Breast epithelium (tissue), 4 donors: Measurements from ENCODE around the gene IL1RL1. TPM values are rescaled to one million over a fixed set of nuclear protein-coding genes. Genes with fewer than 3 reads are reported as not detected.
A peak's percentile ranks its signal among the peaks of the same experiment; 100 is the strongest.

ENCODE experiments used
- DNase-seq, 2 donors: peaks; one replicate each; pipeline ENCODE4 v3.0.0-alpha.2; 2019; ENCODE audit warnings: low spot score in 2 of 2
- H3K27ac ChIP-seq, 2 donors: fragments of 200-600 bp; sonication (generic) in 1 of 2; one replicate each; pipeline ENCODE4 v1.5.1; 2016 to 2019; ENCODE audit warnings: mild to moderate bottlenecking in 1 of 2
- H3K27me3 ChIP-seq, 2 donors: fragments of 200-600 bp; sonication (generic) in 1 of 2; one replicate each; pipeline versions ENCODE4 v1.5.1 to v1.6.0; 2017 to 2019; ENCODE audit warnings: control low read depth in 1 of 2, mild to moderate bottlenecking in 1 of 2
- H3K36me3 ChIP-seq: fragments of 200-600 bp; one replicate; pipeline ENCODE4 v1.5.1; 2019
- H3K4me1 ChIP-seq, 2 donors: fragments of 200-600 bp; sonication (generic); one replicate each; pipeline ENCODE4 v1.5.1; 2016 to 2019; ENCODE audit warnings: control low read depth in 1 of 2
- H3K4me3 ChIP-seq, 3 donors: fragments of 200-600 bp; sonication (generic); 1 replicate in 2 of 3; 2 replicates in 1 of 3; pipeline ENCODE4 v1.5.1; 2016 to 2019; ENCODE audit warnings: mild to moderate bottlenecking in 3 of 3, moderate library complexity in 2 of 3
- H3K9me3 ChIP-seq, 2 donors: fragments of 200-600 bp; sonication (generic) in 1 of 2; one replicate each; pipeline ENCODE4 v1.5.1; 2016 to 2019; ENCODE audit warnings: control low read depth in 1 of 2
- POLR2A ChIP-seq: fragments of 450-650 bp; IDR thresholded peaks from one replicate; pipeline ENCODE4 v1.6.1; 2016; ENCODE audit warnings: antibody characterized with exemption, mild to moderate bottlenecking, moderate library complexity
- POLR2AphosphoS5 ChIP-seq, 3 donors: sonication (generic); formaldehyde crosslinking; IDR thresholded peaks; one replicate each; pipeline ENCODE4 v1.6.1; 2017; ENCODE audit warnings: antibody characterized with exemption in 3 of 3
- intact Hi-C: fragments of 100-400 bp; cut with DNase I; formaldehyde crosslinking; loops from one replicate; pipeline ENCODE4 v1.15.1; 2023; ENCODE audit warnings: low total_unique reads
- total RNA-seq, 3 donors: library from RNA; depleted of rRNA; stranded (reverse); fragments of >200 nt; gene quantifications; one replicate each; pipeline ENCODE4 v1.1.0, GENCODE V29; 2016
- TF ChIP-seq, protein P1 (sequence below), 3 donors: fragments of 450-650 bp; IDR thresholded peaks; one replicate each; pipeline ENCODE4 v1.5.1; 2016 to 2017; ENCODE audit warnings: antibody characterized with exemption in 3 of 3, mild to moderate bottlenecking in 3 of 3, moderate library complexity in 3 of 3

Gene IL1RL1
- total RNA-seq, 3 donors from 2014 or later, result 6.3 to 27.8 (median 12.1) TPM

DNA sequence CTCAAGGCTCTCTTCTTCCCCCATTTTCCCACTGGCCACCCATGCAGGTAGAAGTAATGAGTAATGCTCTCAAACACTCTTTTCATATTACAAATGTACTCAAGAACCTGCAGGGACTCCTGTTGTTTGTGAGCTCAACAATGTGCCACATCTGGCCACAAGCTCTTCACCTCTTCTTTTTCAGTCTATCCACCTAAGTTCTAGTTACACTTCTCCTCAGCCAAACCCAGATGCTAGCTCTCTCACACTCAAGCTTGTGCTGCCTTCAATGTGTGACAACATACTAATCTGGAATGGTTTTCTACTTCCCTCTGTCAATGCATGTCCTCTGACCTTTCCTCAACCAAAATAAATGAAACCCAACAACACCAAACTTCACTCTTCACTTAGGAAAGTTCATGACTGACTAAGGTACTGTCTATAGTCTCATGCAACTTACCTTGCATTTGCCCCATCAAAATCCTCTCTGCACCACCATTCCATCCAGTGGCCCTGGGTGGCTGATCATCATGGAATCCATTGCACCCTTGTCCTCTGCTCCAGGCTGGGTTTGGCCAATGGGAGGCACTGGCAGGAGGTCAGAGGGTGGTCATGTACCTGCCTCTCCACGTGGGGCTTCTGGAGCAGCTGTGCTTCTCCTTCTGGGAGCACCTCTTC, 38.9 kb downstream of the IL1RL1 start:
- intact Hi-C loops, result no loop called here
- no peak for DNase-seq
- TF ChIP-seq POLR2AphosphoS5 (IDR thresholded peaks at IDR 0.05), result no peak
- TF ChIP-seq POLR2A, result no peak
- TF ChIP-seq, protein P1, sequence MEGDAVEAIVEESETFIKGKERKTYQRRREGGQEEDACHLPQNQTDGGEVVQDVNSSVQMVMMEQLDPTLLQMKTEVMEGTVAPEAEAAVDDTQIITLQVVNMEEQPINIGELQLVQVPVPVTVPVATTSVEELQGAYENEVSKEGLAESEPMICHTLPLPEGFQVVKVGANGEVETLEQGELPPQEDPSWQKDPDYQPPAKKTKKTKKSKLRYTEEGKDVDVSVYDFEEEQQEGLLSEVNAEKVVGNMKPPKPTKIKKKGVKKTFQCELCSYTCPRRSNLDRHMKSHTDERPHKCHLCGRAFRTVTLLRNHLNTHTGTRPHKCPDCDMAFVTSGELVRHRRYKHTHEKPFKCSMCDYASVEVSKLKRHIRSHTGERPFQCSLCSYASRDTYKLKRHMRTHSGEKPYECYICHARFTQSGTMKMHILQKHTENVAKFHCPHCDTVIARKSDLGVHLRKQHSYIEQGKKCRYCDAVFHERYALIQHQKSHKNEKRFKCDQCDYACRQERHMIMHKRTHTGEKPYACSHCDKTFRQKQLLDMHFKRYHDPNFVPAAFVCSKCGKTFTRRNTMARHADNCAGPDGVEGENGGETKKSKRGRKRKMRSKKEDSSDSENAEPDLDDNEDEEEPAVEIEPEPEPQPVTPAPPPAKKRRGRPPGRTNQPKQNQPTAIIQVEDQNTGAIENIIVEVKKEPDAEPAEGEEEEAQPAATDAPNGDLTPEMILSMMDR (IDR thresholded peaks at IDR 0.05), result no peak
- no peaks in the 10 kb centered on the region for H3K27me3 ChIP-seq
- no peaks in the 10 kb centered on the region for H3K4me1 ChIP-seq
- no peaks in the 10 kb centered on the region for H3K36me3 ChIP-seq
- H3K4me3 ChIP-seq, result no peak overlapping the region
- no peak overlapping the region for H3K27ac ChIP-seq
- no peaks in the 10 kb centered on the region for H3K9me3 ChIP-seq

DNA sequence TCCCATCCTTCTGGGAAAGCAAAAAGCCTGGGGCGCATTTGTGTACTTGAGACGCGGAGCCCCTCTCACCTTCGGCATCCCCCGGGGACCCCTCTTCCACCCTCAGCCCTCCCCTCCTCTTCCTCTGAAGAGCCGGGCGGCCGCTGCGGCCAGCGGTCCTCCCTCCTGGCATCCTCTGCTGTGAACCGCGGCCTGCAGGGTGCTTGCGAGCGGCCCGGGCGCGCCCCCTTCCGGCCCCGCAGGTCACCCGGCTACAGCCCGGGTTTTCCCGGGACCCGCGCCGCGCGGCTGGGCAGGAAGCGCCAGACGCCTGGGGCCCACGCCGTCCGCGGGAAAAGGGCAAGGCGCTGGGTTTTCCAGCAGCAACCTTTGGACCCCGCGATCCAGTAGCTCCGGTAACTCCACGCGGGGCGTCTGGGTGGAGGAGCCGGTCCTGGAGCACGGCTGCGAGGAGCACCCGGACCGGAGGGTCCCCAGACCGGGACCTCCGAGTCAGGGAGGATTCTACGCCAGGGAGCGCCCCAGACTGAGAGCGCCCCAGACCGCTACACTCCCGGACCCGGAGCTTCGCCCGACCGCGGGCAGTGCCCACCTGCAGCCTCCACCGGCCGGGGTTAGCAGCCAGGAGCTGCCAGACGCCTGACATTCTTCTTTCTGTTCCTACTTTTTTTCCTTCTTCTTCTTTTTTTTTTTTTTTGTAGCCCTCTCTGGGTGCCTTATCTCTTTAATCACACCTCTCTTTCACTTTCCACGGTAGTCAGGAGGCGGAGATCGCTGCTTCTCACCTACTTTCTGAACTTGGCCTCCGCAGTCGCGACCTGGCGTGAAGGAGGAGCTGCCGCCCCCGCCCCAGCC, 44.4 kb downstream of the IL1RL1 start, which contains the start of gene IL18R1:
Gene IL18R1, plus strand, starts transcription at position 271 of the 855 bp plus-strand sequence. CDS start 6,865 bp downstream, outside the sequence.
- TF ChIP-seq, protein P1 (IDR thresholded peaks at IDR 0.05), result peak; percentile 36 to 73 (median 42)
- TF ChIP-seq POLR2A (no peak), POLR2AphosphoS5 (IDR thresholded peaks at IDR 0.05) (peak in 1 of 3 donors; percentile 34)
- Histone ChIP-seq H3K27me3 (no peaks in the 10 kb centered on the region), H3K9me3 (no peaks in the 10 kb centered on the region), H3K27ac (peak within 1 kb of the TSS; percentile 16 to 37), H3K4me3 (peak within 1 kb of the TSS; percentile 66 to 72 (median 70)), H3K4me1 (no peaks in the 10 kb centered on the region), H3K36me3 (no peaks in the 10 kb centered on the region)
- intact Hi-C loops, result no loop called here
- peak; percentile 42 to 64 for DNase-seq

- H3K27me3 ChIP-seq, result no peaks in the 10 kb centered on the region
- H3K36me3 ChIP-seq, result no peaks in the 10 kb centered on the region
- H3K9me3 ChIP-seq, result no peaks in the 10 kb centered on the region
- no peak for DNase-seq
- no peak for TF ChIP-seq POLR2A
- TF ChIP-seq, protein P1 (IDR thresholded peaks at IDR 0.05), result no peak
- no peak for TF ChIP-seq POLR2AphosphoS5 (IDR thresholded peaks at IDR 0.05)
- no peaks in the 10 kb centered on the region for H3K4me1 ChIP-seq
- peak overlapping the region; percentile 66 to 72 (median 70) for H3K4me3 ChIP-seq
- H3K27ac ChIP-seq, result peak overlapping the region; percentile 16 to 37
- intact Hi-C loops, result no loop called here
These were observed 45.0 kb downstream of the IL1RL1 start for GRCh38 chr2:102356381-102356712.

DNA sequence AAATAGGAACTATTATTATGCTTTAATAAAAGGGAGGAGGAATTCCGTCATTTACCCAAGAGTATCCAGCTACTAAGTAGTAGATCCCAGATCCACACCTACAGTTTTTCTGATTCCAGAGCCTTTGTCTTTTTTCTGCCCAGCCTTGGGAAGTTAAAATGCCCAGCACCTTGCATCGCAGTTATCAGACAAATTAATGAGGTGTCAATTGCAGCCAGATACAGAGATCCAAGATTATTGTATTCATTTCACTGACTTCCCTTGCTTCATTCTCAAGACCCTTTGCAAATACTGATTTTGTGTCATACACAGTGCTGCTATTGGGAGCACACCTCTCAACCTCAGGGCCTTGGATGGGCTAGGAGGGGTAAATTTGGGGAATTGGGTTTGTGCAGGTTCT, 45.4 kb downstream of the IL1RL1 start:
- Histone ChIP-seq H3K36me3 (no peaks in the 10 kb centered on the region), H3K27me3 (no peaks in the 10 kb centered on the region), H3K4me3 (peak overlapping the region; percentile 66 to 72 (median 70)), H3K4me1 (no peaks in the 10 kb centered on the region), H3K27ac (peak overlapping the region in 1 of 2 donors; percentile 16), H3K9me3 (no peaks in the 10 kb centered on the region)
- DNase-seq, result no peak
- intact Hi-C loops, result no loop called here
- TF ChIP-seq, protein P1 (IDR thresholded peaks at IDR 0.05), result no peak
- TF ChIP-seq POLR2A, result no peak
- TF ChIP-seq POLR2AphosphoS5 (IDR thresholded peaks at IDR 0.05), result no peak

DNA sequence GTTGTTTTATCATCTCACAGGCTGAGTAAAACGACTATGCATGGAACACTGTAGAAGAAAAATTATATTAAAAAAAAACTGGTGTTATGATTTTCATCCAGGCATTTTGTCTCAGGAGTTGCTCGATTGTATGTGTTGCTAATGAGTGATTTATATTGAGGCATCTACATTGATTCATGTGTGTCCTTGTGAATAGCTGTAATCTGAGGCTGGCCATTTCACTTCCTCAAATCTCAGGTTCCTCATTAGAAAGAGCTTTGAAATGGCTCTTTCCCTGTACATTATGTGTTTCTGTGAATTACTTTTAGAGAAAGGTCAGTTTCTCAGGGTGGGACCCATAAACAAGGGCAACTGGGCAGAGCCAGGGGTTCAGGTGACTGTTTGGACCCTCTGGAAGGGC, 46.6 kb downstream of the IL1RL1 start:
- TF ChIP-seq POLR2A (no peak), POLR2AphosphoS5 (IDR thresholded peaks at IDR 0.05) (no peak)
- TF ChIP-seq, protein P1 (IDR thresholded peaks at IDR 0.05), result no peak
- intact Hi-C loops, result no loop called here
- H3K27me3 ChIP-seq, result no peaks in the 10 kb centered on the region
- no peaks in the 10 kb centered on the region for H3K36me3 ChIP-seq
- H3K9me3 ChIP-seq, result no peaks in the 10 kb centered on the region
- DNase-seq, result no peak
- no peaks in the 10 kb centered on the region for H3K4me1 ChIP-seq
- H3K4me3 ChIP-seq, result no peak overlapping the region
- H3K27ac ChIP-seq, result no peak overlapping the region
